ENCODE results near the gene KIF13A. TPM values are rescaled to one million over a fixed set of nuclear protein-coding genes. Genes with fewer than 3 reads are reported as not detected.

KIF13A gene
- total and polyA plus RNA-seq, 9 of the 15 experiments (the other 6 are each of a cell fraction or from before 2014, with no cell fraction given) = 3.6 to 44.3 (median 29.7) TPM

GRCh38 chr6:17859846-17860245, 127.6 kb downstream of the KIF13A start (continued):
- TF ChIP-seq REST (IDR thresholded peaks at IDR 0.05; ENCODE audit: borderline replicate concordance) (no peak), REST (CRISPR knock-in tag; IDR thresholded peaks at IDR 0.05; ENCODE audit: low read depth) (no peak), RAD51 (IDR thresholded peaks at IDR 0.05; ENCODE audit: borderline replicate concordance, low read depth) (no peak), RNF2 (IDR thresholded peaks at IDR 0.05) (peak; percentile 56; the same call in 1 of the 2 replicates), FOXM1 (IDR thresholded peaks at IDR 0.05; ENCODE audit: low read depth) (peak; percentile 58; the same call in 1 of the 2 replicates), FOXM1 (CRISPR knock-in tag; IDR thresholded peaks at IDR 0.05; ENCODE audit: low read depth) (no peak), NR2C2 (CRISPR knock-in tag; IDR thresholded peaks at IDR 0.05) (no peak), NR2C2 (tag; IDR thresholded peaks at IDR 0.05) (no peak), NCOR1 (IDR thresholded peaks at IDR 0.05) (peak; percentile 90), ARHGAP35 (IDR thresholded peaks at IDR 0.05; ENCODE audit: partially characterized antibody) (peak; percentile 35), KLF6 (CRISPR knock-in tag; IDR thresholded peaks at IDR 0.05; ENCODE audit: borderline replicate concordance) (no peak), TEAD4 (IDR thresholded peaks at IDR 0.05; ENCODE audit: low read length) (peak; percentile 91), TEAD4 (CRISPR knock-in tag; IDR thresholded peaks at IDR 0.05; ENCODE audit: borderline replicate concordance) (no peak), ZNF224 (CRISPR knock-in tag; IDR thresholded peaks at IDR 0.05) (no peak), KDM4B (IDR thresholded peaks at IDR 0.05; ENCODE audit: borderline replicate concordance in 2 of 2, low read depth in 1 of 2) (0 out of 4 replicates have a peak, but pooled peaks of 1 of the 2 experiments have one; percentile 56), ZNF282 (CRISPR knock-in tag; IDR thresholded peaks at IDR 0.05) (no peak), MBD1 (CRISPR knock-in tag; IDR thresholded peaks at IDR 0.05) (no peak), TRIM24 (IDR thresholded peaks at IDR 0.05) (peak; percentile 87 to 91), ZNF384 (IDR thresholded peaks at IDR 0.05; ENCODE audit: low read depth, low read length) (peak; percentile 78), FOXA3 (CRISPR knock-in tag; conservative IDR thresholded peaks at IDR 0.05 in 1 of 2, IDR thresholded peaks at IDR 0.05 in 1 of 2) (no peak), EGR1 (conservative IDR thresholded peaks at IDR 0.05) (no peak; the same call in 1 of the 2 replicates), SMARCE1 (IDR thresholded peaks at IDR 0.05) (peak; percentile 79; the same call in 1 of the 2 replicates)
